Dedifferentiated amniotic fluid mesenchymal stem cell (primary cell): ENCODE results near the gene LENEP.

Source experiments
- DNase-seq: peaks from one replicate; pipeline ENCODE4 v3.0.0-alpha.2; 2016; ENCODE audit errors: extremely low spot score

LENEP gene

GRCh38 chr1:154998818-154999570 lies 5.6 kb downstream of the LENEP start:
- DNase-seq = peak; percentile 54

GRCh38 chr1:154999571-155000410 lies 6.4 kb downstream of the LENEP start:
- DNase-seq = no peak

- DNase-seq = no peak
Measured at GRCh38 chr1:155000411-155000725, 7.0 kb downstream of the LENEP start.

- peak; percentile 70 for DNase-seq
Measured at GRCh38 chr1:155000726-155001424, 7.5 kb downstream of the LENEP start.

GRCh38 chr1:155001425-155001674 lies 8.0 kb downstream of the LENEP start:
- DNase-seq = no peak

- DNase-seq = peak; percentile 99
Measured at GRCh38 chr1:155001675-155002463, 8.5 kb downstream of the LENEP start.

GRCh38 chr1:155002464-155003226 lies 9.3 kb downstream of the LENEP start, which contains the start of gene ZBTB7B:
TSS of gene ZBTB7B (plus strand) at chr1:155002802. CDS start at chr1:155014661, 11,859 bp downstream.
- no peak for DNase-seq

- DNase-seq = no peak
Measured at GRCh38 chr1:155003227-155003765, 9.9 kb downstream of the LENEP start.

GRCh38 chr1:155003766-155004351 lies 10.5 kb downstream of the LENEP start:
- no peak for DNase-seq

- DNase-seq = no peak
Measured at GRCh38 chr1:155004352-155005075, 11.1 kb downstream of the LENEP start.

- no peak for DNase-seq
Measured at GRCh38 chr1:155005076-155006011, 12.0 kb downstream of the LENEP start.

- no peak for DNase-seq
Measured at GRCh38 chr1:155006601-155007101, 13.3 kb downstream of the LENEP start.

GRCh38 chr1:155007251-155007828 lies 14.0 kb downstream of the LENEP start:
- DNase-seq = no peak

- DNase-seq = no peak
Measured at GRCh38 chr1:155008015-155008941, 14.9 kb downstream of the LENEP start.

GRCh38 chr1:155009221-155009711 lies 15.9 kb downstream of the LENEP start:
- DNase-seq = no peak

GRCh38 chr1:155009742-155010141 lies 16.4 kb downstream of the LENEP start:
- no peak for DNase-seq
